GM23338 (cell line): Measurements from ENCODE around the gene DOCK11. TPM values are rescaled to one million over a fixed set of nuclear protein-coding genes. Genes with fewer than 3 reads are reported as not detected.
"Not testable (repeated sequence)": the region's sequence is repeated elsewhere in the genome, so short reads cannot be mapped to it uniquely, and the experiment has no call there.

Experiments
- ATAC-seq: fragments of 200-7000 bp; cut with Tn5 transposase; 3 replicates; pipeline ENCODE4 v1.9.1; 2020
- DNase-seq: peaks from one replicate; pipeline ENCODE4 v3.0.0-alpha.2; 2015; ENCODE audit warnings: low spot score
- H2AFZ ChIP-seq: fragments of 200-600 bp; sonication (generic); 2 replicates; pipeline ENCODE4 v1.8.0; 2016; ENCODE audit warnings: antibody characterized with exemption, mild to moderate bottlenecking, moderate library complexity
- H3F3A ChIP-seq: fragments of 200-600 bp; sonication (generic); replicated peaks from 2 replicates; pipeline ENCODE4 v1.8.0; 2017; ENCODE audit warnings: antibody characterized with exemption, mixed run types, low read depth
- H3K27ac ChIP-seq: fragments of 200-600 bp; sonication (generic); 2 replicates; pipeline ENCODE4 v1.6.1; 2016; ENCODE audit warnings: low read depth
- H3K27me3 ChIP-seq: fragments of 200-600 bp; sonication (generic); 2 replicates; pipeline ENCODE4 v1.8.0; 2016; ENCODE audit warnings: mild to moderate bottlenecking, mixed run types, moderate library complexity; ENCODE audit not compliant: insufficient read depth
- H3K36me3 ChIP-seq: fragments of 200-600 bp; sonication (generic); 2 replicates; pipeline ENCODE4 v1.8.0; 2016; ENCODE audit warnings: mild to moderate bottlenecking; ENCODE audit not compliant: insufficient read depth
- H3K4me1 ChIP-seq: fragments of 200-600 bp; sonication (generic); 2 replicates; pipeline ENCODE4 v1.8.0; 2016; ENCODE audit warnings: mild to moderate bottlenecking, moderate library complexity; ENCODE audit not compliant: insufficient read depth
- H3K4me2 ChIP-seq: fragments of 200-600 bp; sonication (generic); 2 replicates; pipeline ENCODE4 v1.7.1; 2017; ENCODE audit warnings: mixed run types
- H3K4me3 ChIP-seq: fragments of 200-600 bp; sonication (generic); 2 replicates; pipeline ENCODE4 v1.6.1; 2016; ENCODE audit warnings: mixed run types
- H3K79me2 ChIP-seq: fragments of 200-600 bp; sonication (generic); replicated peaks from 2 replicates; pipeline ENCODE4 v1.8.0; 2017; ENCODE audit warnings: mild to moderate bottlenecking; ENCODE audit not compliant: insufficient read depth
- H3K9me2 ChIP-seq: fragments of 200-600 bp; sonication (generic); 2 replicates; pipeline ENCODE4 v1.8.0; 2017; ENCODE audit not compliant: insufficient read depth
- H4K20me1 ChIP-seq: fragments of 200-600 bp; sonication (generic); replicated peaks from 2 replicates; pipeline ENCODE4 v1.8.0; 2017; ENCODE audit warnings: mild to moderate bottlenecking; ENCODE audit not compliant: insufficient read depth
- H3K27ac Mint-ChIP-seq: 2 replicates; pipeline ENCODE4 v1.8.0; 2020; ENCODE audit warnings: inconsistent platforms, mild to moderate bottlenecking, moderate library complexity, mixed read lengths
- H3K27me3 Mint-ChIP-seq: 3 replicates; pipeline ENCODE4 v1.8.0; 2022; ENCODE audit warnings: low read depth, mild to moderate bottlenecking, moderate library complexity, mixed read lengths, inconsistent platforms; ENCODE audit not compliant: insufficient read depth, poor library complexity
- H3K36me3 Mint-ChIP-seq: 3 replicates; pipeline ENCODE4 v1.8.0; 2021; ENCODE audit warnings: low read depth, mild to moderate bottlenecking, inconsistent platforms, moderate library complexity, mixed read lengths
- H3K4me1 Mint-ChIP-seq: 3 replicates; pipeline ENCODE4 v1.8.0; 2020; ENCODE audit warnings: mild to moderate bottlenecking, inconsistent platforms, mixed read lengths
- H3K4me3 Mint-ChIP-seq: 3 replicates; pipeline ENCODE4 v1.8.0; 2021; ENCODE audit warnings: moderate library complexity, mild to moderate bottlenecking, inconsistent platforms, mixed read lengths
- H3K9me3 Mint-ChIP-seq: 3 replicates; pipeline ENCODE4 v1.8.0; 2020; ENCODE audit warnings: moderate library complexity, mild to moderate bottlenecking, inconsistent platforms, mixed read lengths
- POLR2AphosphoS5 ChIP-seq: IDR thresholded peaks from 2 replicates; pipeline ENCODE4 v1.6.1; 2016; ENCODE audit warnings: antibody characterized with exemption, low read depth
- ZNF462 ChIP-seq: fragments of 250-450 bp; sonication (Bioruptor Pico); IDR thresholded peaks from 2 replicates; pipeline ENCODE4 v1.5.0; 2020; ENCODE audit warnings: mild to moderate bottlenecking, moderate library complexity
- polyA plus RNA-seq: library from polyadenylated mRNA; unstranded; fragments of >200 nt; fragmentation: Nextera tagmentation; extraction: Ambion mirVana; gene quantifications from 2 replicates; pipeline ENCODE4 v1.2.1, GENCODE V29; 2016
- total RNA-seq: library from RNA; depleted of rRNA; stranded (reverse); fragments of >200 nt; shearing (Covaris generic); gene quantifications from 2 replicates; pipeline ENCODE4 v1.2.3, GENCODE V29; 2014
- TF ChIP-seq, protein P1 (sequence below), 2 experiments: fragments of 200-600 bp in 1 of 2; sonication (generic) in 1 of 2; conservative IDR thresholded peaks; 2 replicates each; pipeline versions ENCODE4 v1.5.1 to v1.6.1; 2016 to 2017; ENCODE audit warnings: antibody characterized with exemption in 2 of 2, low read depth in 2 of 2, mild to moderate bottlenecking in 2 of 2, moderate library complexity in 1 of 2

Gene DOCK11
- total and polyA plus RNA-seq, 2 experiments from 2014 or later = 6.0 to 12.3 TPM

GRCh38 chrX:118585296-118585695 lies 89.7 kb downstream of the DOCK11 start (continued):
- no peak for TF ChIP-seq ZNF462 (CRISPR knock-in tag)

GRCh38 chrX:118586206-118586605 lies 90.6 kb downstream of the DOCK11 start:
- not testable (repeated sequence) for H3K36me3 Mint-ChIP-seq, H3K4me1 ChIP-seq, H3K9me3 Mint-ChIP-seq, H3F3A ChIP-seq, H3K36me3 ChIP-seq, H2AFZ ChIP-seq, H3K4me3 ChIP-seq, H3K27ac Mint-ChIP-seq, H3K4me3 Mint-ChIP-seq, H3K4me2 ChIP-seq, H3K4me1 Mint-ChIP-seq, H3K79me2 ChIP-seq, H3K27ac ChIP-seq, ATAC-seq, H4K20me1 ChIP-seq, DNase-seq, H3K27me3 Mint-ChIP-seq, H3K9me2 ChIP-seq, H3K27me3 ChIP-seq

- Mint-ChIP-seq H3K27me3 (peaks cover 1% of the 10 kb centered on the region), H3K4me3 (no peak overlapping the region), H3K4me1 (peaks cover 15% of the 10 kb centered on the region), H3K9me3 (no peaks in the 10 kb centered on the region), H3K36me3 (peaks cover under 1% of the 10 kb centered on the region; the same call in 2 of the 3 replicates), H3K27ac (no peak overlapping the region)
- no peaks in the 10 kb centered on the region for H3F3A ChIP-seq
- no peaks in the 10 kb centered on the region for H3K9me2 ChIP-seq
- H4K20me1 ChIP-seq = no peaks in the 10 kb centered on the region
- peaks cover under 1% of the 10 kb centered on the region; the same call in 1 of the 2 replicates for H3K4me1 ChIP-seq
- no peak overlapping the region for H3K27ac ChIP-seq
- H3K27me3 ChIP-seq = no peaks in the 10 kb centered on the region
- H2AFZ ChIP-seq = no peak overlapping the region
- DNase-seq (no peak), ATAC-seq (no peak)
- no peak overlapping the region for H3K4me3 ChIP-seq
- no peak overlapping the region for H3K4me2 ChIP-seq
- no peaks in the 10 kb centered on the region for H3K36me3 ChIP-seq
- no peaks in the 10 kb centered on the region for H3K79me2 ChIP-seq
- TF ChIP-seq, protein P1, sequence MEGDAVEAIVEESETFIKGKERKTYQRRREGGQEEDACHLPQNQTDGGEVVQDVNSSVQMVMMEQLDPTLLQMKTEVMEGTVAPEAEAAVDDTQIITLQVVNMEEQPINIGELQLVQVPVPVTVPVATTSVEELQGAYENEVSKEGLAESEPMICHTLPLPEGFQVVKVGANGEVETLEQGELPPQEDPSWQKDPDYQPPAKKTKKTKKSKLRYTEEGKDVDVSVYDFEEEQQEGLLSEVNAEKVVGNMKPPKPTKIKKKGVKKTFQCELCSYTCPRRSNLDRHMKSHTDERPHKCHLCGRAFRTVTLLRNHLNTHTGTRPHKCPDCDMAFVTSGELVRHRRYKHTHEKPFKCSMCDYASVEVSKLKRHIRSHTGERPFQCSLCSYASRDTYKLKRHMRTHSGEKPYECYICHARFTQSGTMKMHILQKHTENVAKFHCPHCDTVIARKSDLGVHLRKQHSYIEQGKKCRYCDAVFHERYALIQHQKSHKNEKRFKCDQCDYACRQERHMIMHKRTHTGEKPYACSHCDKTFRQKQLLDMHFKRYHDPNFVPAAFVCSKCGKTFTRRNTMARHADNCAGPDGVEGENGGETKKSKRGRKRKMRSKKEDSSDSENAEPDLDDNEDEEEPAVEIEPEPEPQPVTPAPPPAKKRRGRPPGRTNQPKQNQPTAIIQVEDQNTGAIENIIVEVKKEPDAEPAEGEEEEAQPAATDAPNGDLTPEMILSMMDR (conservative IDR thresholded peaks at IDR 0.05; ENCODE audit: low read depth in 2 of 2) = no peak
- TF ChIP-seq POLR2AphosphoS5 = no peak
Observed at GRCh38 chrX:118588715-118589114, 93.1 kb downstream of the DOCK11 start.
